Stimulated activated CD4-positive, alpha-beta T cell treated with anti-CD3 and anti-CD28 coated beads, Interleukin-15, amount 100 ng/mL, for 48 hours (primary cell): ENCODE results near the gene PATJ.

Experiments
- DNase-seq, 2 donors: peaks; one replicate each; pipeline ENCODE4 v3.0.0-alpha.2; 2020; ENCODE audit warnings: low read depth in 2 of 2

PATJ gene

GRCh38 chr1:62052946-62053345, 310.7 kb downstream of the PATJ start:
- no peak for DNase-seq

DNA sequence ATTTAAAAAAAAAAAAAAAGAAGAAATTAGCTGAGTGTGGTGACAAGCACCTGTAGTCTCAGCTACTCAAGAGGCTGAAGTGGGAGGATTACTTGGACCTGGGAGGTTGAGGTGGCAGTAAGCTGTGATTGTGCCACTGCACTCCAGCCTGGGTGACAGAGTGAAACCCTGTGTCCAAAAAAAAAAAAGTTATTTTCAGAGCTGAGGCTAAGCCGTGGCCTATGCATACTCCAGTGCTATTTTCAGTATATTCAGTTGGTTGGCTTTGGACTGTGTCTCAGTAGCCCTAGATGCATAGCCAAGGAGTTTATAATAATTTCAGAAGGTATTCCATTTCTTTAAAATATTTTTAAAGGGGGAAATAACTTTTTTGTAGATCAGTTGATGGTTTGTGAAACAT, 311.9 kb downstream of the PATJ start:
- DNase-seq: no peak

DNA sequence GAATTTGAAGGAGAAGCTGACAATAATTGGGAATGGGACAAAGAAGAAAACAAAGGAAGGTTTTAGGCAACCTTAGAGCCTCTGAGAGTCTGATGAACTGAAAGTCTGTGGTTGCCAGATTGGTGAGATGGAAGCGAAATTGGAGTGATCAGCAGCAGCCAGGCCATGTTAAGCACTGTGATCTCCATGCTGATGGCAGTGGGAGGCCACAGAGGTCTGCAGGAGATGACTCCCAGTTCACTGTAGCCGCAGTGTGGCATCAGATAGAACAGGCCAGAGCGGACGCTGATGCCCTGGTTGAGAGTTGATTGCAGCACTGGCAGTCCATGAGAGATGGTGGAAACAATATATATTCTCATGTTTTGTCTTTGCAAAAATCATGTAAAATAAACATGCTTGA, 314.9 kb downstream of the PATJ start:
- DNase-seq: no peak

GRCh38 chr1:62057641-62058290, 315.5 kb downstream of the PATJ start:
- no peak for DNase-seq

DNA sequence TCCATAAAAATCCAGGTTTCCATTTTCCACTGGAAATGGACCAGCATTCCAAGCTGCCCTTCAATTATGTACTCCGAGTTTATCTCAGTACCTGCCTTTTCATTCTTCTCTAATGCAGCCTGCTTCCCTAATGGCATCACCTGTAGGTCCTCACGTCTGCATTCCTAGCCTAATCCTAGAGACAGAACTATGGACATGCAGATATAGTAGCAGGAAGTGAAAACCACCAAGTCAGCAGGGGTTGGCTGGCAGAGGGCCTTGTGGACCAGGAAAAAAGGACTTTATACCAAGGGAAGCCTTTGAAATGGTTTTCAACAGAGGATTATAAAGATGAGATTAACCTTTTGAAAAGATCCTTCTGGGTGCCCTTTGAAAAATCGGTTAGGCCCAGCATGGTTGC, 316.7 kb downstream of the PATJ start:
- DNase-seq: no peak

GRCh38 chr1:62062087-62062486, 319.8 kb downstream of the PATJ start:
- no peak for DNase-seq

DNA sequence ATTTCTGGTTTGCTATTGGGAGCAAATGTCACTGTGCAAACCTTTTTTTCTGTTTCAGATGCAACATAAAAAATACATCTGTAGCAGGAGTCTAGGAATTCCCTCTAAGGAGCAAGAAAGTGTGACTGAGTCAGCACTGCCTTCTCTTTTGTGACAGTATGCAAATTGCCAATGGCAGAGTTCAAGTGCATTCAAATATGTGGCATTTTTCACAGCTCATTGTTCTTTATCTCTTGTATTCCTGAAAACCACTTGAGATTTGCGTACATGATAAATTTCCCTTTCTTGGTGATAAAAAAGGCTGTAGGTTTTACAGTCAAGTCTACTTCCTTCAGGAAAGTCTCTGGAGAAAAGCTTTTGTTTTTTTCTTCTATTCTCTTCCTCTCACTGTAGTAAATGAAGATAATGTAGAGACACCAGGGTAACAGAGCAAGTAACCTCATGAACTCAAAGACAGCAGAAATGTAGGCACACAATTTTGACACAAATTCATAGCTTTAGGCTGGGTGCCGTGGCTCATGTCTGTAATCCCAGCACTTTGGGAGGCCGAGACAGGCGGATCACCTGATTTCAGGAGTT, 322.6 kb downstream of the PATJ start:
- no peak for DNase-seq

DNA sequence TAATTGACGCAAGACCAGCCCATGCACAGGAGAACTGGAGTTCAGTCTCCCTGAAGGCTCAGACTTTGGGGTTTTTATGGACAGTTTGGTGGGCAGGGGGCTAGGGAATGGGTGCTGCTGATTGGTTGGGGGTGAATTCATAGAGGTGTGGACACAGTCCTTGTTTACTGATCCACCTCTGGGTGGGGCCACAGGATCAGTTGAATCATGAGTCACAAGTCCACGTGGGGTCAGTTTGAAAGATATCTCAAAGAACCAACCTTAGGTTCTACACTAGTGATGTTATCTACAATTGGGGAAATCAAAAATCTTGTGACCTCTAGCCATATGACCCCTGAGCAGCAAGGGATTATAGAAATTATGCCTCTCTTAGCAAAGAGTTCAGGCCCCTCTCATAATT, 324.4 kb downstream of the PATJ start:
- no peak for DNase-seq

DNA sequence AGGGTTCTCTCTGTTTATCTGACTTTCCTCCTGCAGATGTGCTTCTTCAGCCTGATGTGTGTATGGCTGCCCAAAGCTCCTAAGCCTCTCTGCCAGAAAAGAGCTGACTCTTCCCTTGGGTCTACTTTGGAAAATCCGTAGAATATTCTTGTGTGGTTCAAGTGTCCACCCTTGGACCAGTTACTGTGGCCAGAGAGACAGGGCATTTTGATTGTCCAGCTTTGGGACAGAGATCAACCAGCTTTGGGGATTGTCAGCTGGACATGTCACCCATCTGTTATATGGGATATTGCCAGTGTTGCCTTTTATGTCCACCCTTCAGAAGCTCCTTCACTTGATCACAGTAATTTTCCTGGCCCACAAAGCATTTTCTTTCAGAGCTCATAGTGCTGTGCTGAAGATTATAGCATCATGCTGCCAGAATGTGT, 326.1 kb downstream of the PATJ start:
- no peak for DNase-seq

GRCh38 chr1:62068978-62069377, 326.7 kb downstream of the PATJ start:
- no peak for DNase-seq

GRCh38 chr1:62070384-62071011, 328.2 kb downstream of the PATJ start:
- DNase-seq: no peak

- DNase-seq: no peak
Observed at GRCh38 chr1:62071695-62072094, 329.4 kb downstream of the PATJ start.

DNA sequence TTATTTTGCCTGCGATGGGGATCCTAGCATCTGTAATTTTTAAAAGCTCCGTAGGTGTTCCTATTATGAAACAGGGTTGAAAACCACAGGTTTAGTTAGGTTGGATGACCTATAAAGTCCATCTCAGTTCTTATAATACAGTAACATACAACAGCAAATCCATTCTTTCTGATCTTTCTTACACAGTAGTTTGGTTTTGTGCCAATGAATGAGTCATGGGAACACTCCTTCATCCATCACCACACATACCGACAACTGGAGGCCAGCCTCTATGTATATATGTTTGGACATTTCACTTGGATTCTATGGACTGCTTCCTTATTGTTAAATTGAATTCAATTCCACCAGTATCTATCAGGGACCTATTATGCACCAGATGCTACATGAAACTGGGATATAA, 334.0 kb downstream of the PATJ start:
- no peak for DNase-seq

GRCh38 chr1:62077821-62078220, 335.5 kb downstream of the PATJ start:
- DNase-seq: no peak

DNA sequence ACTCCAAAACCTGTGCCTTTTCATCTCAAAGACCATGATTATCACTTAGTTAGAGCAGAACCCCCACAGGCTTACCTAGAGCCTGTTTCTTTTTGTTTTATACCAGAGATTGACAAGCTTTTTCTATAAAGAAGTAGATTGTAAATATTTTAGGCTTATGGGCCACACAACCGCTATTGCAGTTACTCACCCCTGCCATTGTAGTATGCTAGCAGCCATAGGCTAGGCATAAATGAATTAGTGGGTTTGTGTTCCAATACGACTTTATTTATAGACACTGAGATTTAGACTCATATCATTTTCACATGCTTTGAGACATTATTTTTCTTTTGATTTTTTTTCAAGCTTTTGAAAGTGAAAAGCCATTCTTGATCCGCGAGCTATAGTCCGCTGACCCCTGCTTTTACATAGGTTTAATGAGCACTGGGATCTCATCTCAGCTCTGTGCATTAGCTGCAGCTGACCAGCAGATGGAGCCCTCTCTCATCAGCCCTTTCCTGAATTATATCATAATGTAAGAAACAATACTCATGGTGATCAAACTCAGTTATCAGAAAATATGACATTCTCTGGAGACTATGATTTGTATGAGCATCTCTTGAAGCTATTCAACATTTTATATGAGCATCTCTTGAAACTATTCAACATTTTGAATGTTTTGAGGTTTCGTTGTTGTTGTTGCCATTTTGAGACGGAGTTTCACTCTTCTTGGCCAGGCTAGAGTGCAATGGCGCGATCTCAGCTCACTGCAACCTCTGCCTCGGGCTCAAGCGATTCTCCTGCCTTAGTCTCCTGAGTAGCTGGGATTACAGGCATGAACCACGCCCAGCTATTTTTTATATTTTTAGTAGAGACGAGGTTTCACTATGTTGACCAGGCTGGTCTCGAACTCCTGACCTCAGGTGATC, 340.4 kb downstream of the PATJ start:
- peak in 1 of 2 donors; percentile 24 for DNase-seq

DNA sequence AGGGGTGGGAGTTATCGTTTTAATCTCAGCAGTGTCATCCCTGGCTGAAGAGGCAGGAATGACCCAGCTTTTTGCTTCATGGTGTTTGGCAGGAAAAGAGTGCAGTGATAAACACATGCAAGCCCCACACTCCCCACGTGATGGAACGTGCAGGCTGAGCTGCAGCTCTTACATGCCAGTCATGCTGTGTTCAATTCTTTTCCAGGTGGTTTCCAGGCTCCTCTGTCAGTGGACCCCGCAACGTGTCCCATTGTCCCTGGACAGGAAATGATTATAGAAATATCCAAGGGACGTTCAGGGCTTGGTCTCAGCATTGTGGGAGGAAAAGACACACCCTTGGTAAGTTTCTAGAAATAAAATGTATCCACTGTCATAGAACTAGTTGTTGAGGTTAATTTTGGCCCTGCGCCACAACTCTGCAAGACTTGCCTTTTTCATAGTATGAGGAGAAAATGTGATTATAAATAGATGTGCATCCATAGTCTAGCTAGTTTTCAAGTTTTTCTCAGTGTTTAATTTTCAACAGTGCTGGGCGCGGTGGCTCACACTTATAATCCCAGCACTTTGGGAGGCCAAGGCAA, 342.1 kb downstream of the PATJ start:
- DNase-seq: no peak

GRCh38 chr1:62088439-62088838, 346.2 kb downstream of the PATJ start:
- no peak for DNase-seq

DNA sequence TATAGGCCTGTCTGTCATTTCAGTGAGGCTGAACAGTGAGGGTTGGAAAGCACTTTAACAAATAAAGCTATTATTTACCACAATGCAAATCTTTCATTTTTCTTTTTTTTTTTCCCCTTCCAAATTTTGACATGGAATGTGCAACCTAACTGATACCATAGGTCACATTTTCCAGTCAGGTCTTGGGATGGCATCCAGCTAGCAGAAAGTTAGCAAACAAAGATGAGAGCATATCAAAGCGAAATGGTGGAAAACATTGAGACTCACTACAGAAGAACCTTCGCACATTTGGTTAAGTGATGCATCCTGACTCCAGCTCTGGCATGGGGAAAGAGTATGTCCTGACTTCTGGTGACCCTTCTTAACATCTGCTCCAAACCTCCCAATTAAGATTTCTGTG, 347.3 kb downstream of the PATJ start:
- DNase-seq: no peak

DNA sequence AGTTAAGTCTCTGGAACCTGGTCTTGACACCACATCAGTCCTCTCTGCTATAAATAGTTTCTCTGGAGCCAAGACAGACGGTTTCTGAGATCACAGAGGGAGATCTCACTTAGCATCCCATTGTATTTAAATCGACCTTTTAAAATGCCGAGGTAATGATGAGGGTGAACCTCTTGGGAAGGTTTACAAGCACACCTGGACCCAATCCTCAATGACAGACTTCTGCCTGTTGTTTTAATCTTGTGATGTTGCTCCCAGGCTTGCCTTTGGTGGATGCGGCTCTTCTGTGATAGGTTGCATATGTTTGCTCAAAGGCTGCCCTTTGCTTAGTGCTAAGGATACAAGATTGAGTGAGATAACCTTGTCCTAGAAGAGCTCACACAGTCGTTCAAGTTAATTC, 347.7 kb downstream of the PATJ start:
- no peak for DNase-seq

DNA sequence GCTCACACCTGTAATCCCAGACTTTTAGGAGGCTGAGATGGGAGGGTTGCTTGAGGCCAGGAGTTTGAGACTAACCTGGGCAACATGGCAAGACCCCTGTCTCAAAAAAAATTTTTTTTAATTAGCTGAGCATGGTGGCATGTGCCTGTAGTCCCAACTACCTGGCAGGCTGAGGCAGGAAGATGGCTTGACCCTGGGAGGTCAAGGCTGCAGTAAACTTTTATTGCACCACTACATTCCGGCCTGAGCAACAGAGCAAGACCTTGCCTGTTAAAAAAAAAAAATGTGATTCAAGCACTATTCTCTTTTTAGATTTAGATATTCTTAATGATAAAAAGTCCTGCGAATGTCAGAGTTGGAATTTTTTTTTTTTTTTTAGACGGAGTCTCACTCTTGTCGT, 349.8 kb downstream of the PATJ start:
- DNase-seq: no peak

GRCh38 chr1:62093261-62093660, 351.0 kb downstream of the PATJ start:
- DNase-seq: no peak

GRCh38 chr1:62097464-62097863, 355.2 kb downstream of the PATJ start:
- no peak for DNase-seq
